Nucleus accumbens (tissue), 56 donors: ENCODE measurements around the gene MAT2A.

Experiments used
- DNase-seq, 56 donors: peaks; one replicate each; lab custom pipeline; 2025; lab: John Stamatoyannopoulos, UW

The MAT2A gene

GRCh38 chr2:85593023-85593422 lies 54.1 kb downstream of the MAT2A start:
- no peak for DNase-seq
